Thyroid gland (tissue), 4 donors: Measurements from ENCODE around the gene CNTD1.

Experiments
- CTCF ChIP-seq, 6 experiments: fragments of 200-600 bp in 3 of 6; fragments of 450-650 bp in 3 of 6; sonication (generic) in 3 of 6; IDR thresholded peaks; one replicate each; pipeline ENCODE4 v1.5.1; 2016 to 2019; ENCODE audit warnings: antibody characterized with exemption in 6 of 6, mild to moderate bottlenecking in 2 of 6, inconsistent platforms in 1 of 6, moderate library complexity in 1 of 6
- POLR2A ChIP-seq, 2 donors: fragments of 450-650 bp; IDR thresholded peaks; one replicate each; pipeline ENCODE4 v1.6.1; 2017; ENCODE audit warnings: antibody characterized with exemption in 2 of 2, mild to moderate bottlenecking in 2 of 2, moderate library complexity in 1 of 2

- TF ChIP-seq POLR2A (IDR thresholded peaks at IDR 0.05) (no peak), CTCF (IDR thresholded peaks at IDR 0.05) (no peak)
These were observed 1.3 kb upstream of the CNTD1 start for GRCh38 chr17:42797067-42798007.
